GM21717 (cell line): ENCODE measurements around the gene AP3B2.

Experiments used
- ATAC-seq: cut with Tn5 transposase; IDR thresholded peaks from one replicate; pipeline ENCODE4 v1.9.1; 2021; ENCODE audit warnings: mild to moderate bottlenecking, moderate library complexity; ENCODE audit not compliant: unreplicated experiment

The AP3B2 gene

GRCh38 chr15:82611348-82611747, 98.3 kb downstream of the AP3B2 start:
- no peak for ATAC-seq
